ENCODE data around the gene TRIO.

Gene TRIO

DNA sequence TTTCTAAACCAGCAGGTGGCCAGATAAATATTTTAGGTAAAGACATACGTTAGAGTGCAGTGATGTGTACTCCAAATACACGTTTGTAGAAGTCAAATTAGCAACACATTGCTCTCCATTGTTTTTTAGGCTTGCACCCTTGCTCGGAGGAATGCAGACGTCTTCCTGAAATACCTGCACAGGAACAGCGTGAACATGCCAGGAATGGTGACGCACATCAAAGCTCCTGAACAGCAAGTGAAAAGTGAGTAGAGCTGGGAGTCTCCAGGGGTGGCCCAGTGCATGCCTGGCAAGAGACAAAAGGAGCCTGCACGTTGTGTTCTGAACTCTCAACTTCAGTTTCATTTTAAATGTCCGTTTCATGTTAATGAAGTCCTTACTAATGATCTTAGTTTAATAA is 231.0 kb downstream of the TRIO start:
- no peak for TF ChIP-seq SIN3A (IDR thresholded peaks at IDR 0.05; ENCODE audit: borderline replicate concordance, insufficient read depth, low read length)
- no peak for TF ChIP-seq FOXP2 (optimal IDR thresholded peaks at IDR 0.05; ENCODE audit: borderline replicate concordance, extremely low read depth, extremely low read length, insufficient read depth)

DNA sequence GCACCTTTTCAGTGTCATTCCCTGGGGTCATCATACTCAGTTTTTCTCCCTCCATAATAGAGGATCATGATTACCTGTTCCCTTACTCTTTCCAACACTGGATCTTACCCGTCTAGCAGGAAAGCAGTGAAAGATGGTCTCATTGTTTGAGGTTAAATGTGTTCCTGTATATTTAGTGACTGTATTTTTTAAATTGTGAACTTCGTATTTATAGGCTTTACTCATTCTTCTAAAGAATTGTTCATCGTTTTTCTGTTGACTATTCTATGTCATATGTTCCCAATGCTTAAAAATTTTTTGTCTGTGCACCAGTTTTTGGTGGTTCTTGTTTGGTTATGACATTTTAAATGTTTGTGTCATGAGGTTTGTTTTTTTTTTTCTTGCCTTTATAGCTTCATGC is 233.6 kb downstream of the TRIO start:
- TF ChIP-seq POLR2AphosphoS5 (IDR thresholded peaks at IDR 0.05; ENCODE audit: low read depth, low read length) (no peak), FOXP2 (optimal IDR thresholded peaks at IDR 0.05; ENCODE audit: borderline replicate concordance, extremely low read depth, extremely low read length, insufficient read depth) (no peak), TAF1 (IDR thresholded peaks at IDR 0.05; ENCODE audit: borderline replicate concordance, insufficient read depth, low read length) (no peak), SIN3A (IDR thresholded peaks at IDR 0.05; ENCODE audit: borderline replicate concordance, insufficient read depth, low read length) (no peak)
- TF ChIP-seq, protein P1, sequence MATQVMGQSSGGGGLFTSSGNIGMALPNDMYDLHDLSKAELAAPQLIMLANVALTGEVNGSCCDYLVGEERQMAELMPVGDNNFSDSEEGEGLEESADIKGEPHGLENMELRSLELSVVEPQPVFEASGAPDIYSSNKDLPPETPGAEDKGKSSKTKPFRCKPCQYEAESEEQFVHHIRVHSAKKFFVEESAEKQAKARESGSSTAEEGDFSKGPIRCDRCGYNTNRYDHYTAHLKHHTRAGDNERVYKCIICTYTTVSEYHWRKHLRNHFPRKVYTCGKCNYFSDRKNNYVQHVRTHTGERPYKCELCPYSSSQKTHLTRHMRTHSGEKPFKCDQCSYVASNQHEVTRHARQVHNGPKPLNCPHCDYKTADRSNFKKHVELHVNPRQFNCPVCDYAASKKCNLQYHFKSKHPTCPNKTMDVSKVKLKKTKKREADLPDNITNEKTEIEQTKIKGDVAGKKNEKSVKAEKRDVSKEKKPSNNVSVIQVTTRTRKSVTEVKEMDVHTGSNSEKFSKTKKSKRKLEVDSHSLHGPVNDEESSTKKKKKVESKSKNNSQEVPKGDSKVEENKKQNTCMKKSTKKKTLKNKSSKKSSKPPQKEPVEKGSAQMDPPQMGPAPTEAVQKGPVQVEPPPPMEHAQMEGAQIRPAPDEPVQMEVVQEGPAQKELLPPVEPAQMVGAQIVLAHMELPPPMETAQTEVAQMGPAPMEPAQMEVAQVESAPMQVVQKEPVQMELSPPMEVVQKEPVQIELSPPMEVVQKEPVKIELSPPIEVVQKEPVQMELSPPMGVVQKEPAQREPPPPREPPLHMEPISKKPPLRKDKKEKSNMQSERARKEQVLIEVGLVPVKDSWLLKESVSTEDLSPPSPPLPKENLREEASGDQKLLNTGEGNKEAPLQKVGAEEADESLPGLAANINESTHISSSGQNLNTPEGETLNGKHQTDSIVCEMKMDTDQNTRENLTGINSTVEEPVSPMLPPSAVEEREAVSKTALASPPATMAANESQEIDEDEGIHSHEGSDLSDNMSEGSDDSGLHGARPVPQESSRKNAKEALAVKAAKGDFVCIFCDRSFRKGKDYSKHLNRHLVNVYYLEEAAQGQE (IDR thresholded peaks at IDR 0.05; ENCODE audit: insufficient read depth in 1 of 2, low read depth in 2 of 2, low read length in 2 of 2) = no peak

DNA sequence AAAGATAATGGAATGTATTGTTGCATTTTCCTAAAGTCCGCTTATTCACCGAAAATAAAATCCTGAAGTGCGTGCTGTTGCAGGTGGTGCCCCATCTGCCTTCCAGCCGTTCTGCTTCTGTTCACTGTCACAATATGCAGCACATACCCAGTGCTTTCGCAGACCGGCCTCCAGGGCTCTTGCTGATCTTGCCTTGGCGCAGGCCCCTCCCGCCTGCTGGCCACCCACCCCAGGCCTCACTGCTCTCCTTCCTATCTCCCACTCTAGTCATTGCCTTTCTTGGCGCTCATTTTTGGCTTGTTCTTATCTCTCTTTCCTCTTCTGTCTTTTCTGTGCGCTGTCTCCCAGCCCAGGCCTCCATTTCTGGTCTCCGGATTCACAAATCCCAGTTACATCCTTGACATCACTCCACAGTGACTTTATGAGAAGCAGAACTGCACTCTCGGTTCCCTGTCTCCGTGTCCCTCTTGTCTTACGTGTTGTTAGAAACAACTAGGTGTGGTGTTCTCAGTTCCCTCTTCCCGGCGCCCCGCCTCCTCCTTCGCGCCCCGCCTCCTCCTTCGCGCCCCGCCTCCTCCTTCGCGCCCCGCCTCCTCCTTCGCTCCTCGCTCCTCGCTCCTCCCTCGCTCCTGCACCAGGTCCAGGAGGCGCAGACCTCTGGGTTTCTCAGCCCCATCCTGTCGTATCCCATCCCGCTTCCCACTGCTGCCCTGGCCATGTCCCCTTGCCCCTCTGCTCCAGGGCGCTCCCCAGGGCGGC is 236.8 kb downstream of the TRIO start:
- TF ChIP-seq, protein P1 (IDR thresholded peaks at IDR 0.05; ENCODE audit: insufficient read depth in 1 of 2, low read depth in 2 of 2, low read length in 2 of 2) = no peak

DNA sequence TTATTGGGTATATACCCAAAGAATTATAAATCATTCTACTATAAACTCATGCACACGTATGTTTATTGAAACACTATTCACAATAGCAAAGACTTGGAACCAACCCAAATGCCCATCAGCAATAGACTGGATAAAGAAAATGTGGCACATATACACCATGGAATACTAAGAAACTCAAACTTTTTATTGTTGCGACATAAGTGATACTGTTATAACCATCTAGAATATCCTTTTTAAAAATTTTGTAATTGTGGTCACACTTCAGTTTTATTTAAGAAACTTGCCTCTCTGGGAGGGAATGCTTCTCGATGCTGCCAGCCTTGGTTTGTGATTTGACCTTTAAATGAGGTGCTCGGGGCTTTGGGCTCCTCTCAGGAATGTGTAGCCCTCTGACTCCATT is 237.6 kb downstream of the TRIO start:
- no peak for TF ChIP-seq FOXP2 (optimal IDR thresholded peaks at IDR 0.05; ENCODE audit: borderline replicate concordance, extremely low read depth, extremely low read length, insufficient read depth)
- no peak for TF ChIP-seq SIN3A (IDR thresholded peaks at IDR 0.05; ENCODE audit: borderline replicate concordance, insufficient read depth, low read length)
- no peak for TF ChIP-seq POLR2AphosphoS5 (IDR thresholded peaks at IDR 0.05; ENCODE audit: low read depth, low read length)
- TF ChIP-seq, protein P1 (IDR thresholded peaks at IDR 0.05; ENCODE audit: insufficient read depth in 1 of 2, low read depth in 2 of 2, low read length in 2 of 2) = no peak
- no peak for TF ChIP-seq TAF1 (IDR thresholded peaks at IDR 0.05; ENCODE audit: borderline replicate concordance, insufficient read depth, low read length)

DNA sequence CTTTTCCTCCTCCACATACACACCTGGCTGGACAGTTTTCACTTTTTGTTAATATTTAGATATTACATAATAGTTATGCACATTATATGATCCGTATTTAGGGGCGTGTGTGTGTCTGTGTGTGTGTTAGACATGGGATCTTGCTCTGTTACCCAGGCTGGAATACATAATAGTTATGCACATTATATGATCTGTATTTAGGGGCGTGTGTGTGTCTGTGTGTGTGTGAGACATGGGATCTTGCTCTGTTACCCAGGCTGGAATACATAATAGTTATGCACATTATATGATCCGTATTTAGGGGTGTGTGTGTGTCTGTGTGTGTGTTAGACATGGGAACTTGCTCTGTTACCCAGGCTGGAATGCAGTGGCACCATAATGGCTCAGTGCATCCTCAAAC is 239.5 kb downstream of the TRIO start:
- TF ChIP-seq SIN3A (IDR thresholded peaks at IDR 0.05; ENCODE audit: borderline replicate concordance, insufficient read depth, low read length) (no peak), TAF1 (IDR thresholded peaks at IDR 0.05; ENCODE audit: borderline replicate concordance, insufficient read depth, low read length) (no peak), FOXP2 (optimal IDR thresholded peaks at IDR 0.05; ENCODE audit: borderline replicate concordance, extremely low read depth, extremely low read length, insufficient read depth) (no peak)
- TF ChIP-seq, protein P1 (IDR thresholded peaks at IDR 0.05; ENCODE audit: insufficient read depth in 1 of 2, low read depth in 2 of 2, low read length in 2 of 2) = no peak

Measured in PFSK-1 (cell line).